HG03097 (cell line): ENCODE data around the gene IGF2BP2.
"Not testable (repeated sequence)": the region's sequence is repeated elsewhere in the genome, so short reads cannot be mapped to it uniquely, and the experiment has no call there.

ENCODE experiments used
- ATAC-seq: cut with Tn5 transposase; IDR thresholded peaks from one replicate; pipeline ENCODE4 v1.9.1; 2021; ENCODE audit not compliant: unreplicated experiment, low FRiP score

Gene IGF2BP2

DNA sequence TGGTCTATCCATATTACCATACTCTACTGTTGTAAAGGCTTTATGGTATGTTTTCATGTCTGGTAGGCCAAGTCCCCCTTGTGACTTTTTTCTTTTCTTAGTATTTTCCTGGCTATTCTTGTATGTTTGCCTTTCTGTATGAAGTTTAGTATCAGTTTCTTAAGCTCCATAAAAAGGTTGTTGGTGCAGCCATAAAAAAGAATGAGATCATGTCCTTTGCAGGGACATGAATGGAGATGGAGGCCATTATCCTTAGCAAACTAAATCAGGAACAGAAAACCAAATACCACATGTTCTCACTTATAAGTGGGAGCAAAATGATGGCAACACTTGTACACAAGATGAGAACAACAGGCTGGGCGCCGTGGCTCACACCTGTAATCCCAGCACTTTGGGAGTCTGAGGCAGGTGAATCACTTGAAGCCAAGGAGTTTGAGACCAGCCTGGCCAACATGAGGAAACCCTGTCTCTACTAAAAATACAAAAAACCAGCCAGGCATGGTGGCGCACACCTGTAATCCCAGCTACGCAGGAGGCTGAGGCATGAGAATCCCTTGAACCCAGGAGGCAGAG is 13.7 kb upstream of the IGF2BP2 start:
- not testable (repeated sequence) for ATAC-seq

DNA sequence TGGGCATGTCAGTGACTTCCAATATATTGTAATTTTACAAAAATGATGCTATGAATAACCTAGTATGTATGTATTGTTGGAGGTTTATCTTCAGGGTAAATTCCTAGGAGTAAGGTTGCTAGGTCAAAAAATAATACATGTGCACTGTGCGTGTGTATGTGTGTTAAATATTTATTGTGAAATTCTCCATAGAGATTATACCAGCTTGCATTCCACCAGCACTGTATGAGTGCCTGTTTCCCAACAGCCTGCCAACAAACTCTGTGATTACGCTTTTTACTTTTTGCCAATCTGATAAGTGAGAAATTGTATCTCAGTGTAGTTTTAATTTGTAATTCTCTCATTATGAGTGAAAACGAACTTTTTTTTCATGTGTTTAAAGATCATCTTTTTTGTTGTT is 12.6 kb upstream of the IGF2BP2 start:
- ATAC-seq = no peak

DNA sequence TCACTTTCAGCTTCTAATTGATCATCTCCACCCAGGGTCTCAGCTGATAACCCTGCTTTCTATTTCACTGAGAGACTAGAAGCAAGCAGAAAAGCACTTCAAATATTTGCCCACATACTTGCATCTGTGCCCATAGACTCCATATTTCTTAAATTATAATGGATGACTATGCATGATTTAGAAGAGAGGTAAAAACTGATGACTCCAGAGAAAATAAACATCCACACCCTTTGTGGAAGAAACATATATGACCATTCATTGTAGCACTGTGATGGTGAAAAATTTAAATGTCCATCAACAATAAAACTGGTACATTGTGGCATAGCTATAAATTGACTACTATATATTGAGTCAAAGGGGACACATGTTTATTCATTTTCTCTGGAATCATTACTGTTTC is 7.1 kb upstream of the IGF2BP2 start:
- no peak for ATAC-seq

DNA sequence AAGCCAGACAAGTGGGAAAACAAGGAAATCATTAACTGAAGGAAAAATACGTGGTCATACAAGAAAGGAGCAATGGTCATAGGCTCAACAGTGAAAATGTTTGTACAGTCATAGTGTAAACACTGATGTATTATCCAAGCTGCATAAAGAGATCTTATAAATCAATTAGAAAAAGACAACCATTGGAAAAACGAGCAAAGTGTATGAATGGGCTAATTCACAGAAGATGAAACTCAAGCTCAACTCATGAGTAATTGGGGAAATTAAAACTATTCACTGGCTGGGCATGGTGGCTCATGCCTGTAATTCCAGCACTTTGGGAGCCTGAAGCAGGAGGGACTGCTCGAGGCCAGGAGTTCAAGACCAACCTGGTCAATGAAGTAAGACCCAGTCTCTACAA is 6.4 kb upstream of the IGF2BP2 start:
- ATAC-seq = no peak

DNA sequence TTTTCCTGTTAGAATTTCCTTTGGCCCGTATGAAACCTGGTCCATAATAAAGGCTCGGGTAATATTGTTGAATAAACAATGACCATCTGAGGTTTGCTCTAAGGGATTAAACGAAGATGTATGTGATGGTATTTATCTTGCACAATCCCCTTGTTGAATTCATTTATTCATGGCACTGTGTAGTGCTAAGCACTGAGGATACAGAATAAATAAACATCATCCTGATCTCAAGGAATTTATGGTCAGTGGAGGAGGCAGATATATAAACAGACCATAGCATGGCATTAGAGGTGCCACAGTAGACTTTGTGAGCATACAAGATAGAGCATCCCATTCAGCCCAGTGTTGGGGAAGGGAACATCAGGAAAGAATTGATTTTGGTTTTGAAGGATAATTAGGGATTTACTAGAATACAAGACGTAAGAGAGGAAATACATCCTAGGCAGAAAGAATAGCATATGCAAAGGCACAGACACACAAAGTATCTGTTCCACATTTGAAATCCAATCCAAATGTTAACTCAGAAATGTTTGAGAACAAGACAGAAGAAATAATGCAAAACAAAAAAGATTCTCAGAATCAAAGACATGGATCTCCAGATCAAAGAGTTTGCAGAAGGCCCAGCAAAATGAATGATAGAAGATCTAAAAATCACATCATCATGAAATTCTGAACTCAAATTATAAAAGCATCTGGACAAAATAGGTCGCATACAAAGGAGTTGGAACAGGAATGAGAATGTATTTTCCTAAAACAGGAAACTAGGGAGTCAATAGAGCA is 5.4 kb upstream of the IGF2BP2 start:
- no peak for ATAC-seq

DNA sequence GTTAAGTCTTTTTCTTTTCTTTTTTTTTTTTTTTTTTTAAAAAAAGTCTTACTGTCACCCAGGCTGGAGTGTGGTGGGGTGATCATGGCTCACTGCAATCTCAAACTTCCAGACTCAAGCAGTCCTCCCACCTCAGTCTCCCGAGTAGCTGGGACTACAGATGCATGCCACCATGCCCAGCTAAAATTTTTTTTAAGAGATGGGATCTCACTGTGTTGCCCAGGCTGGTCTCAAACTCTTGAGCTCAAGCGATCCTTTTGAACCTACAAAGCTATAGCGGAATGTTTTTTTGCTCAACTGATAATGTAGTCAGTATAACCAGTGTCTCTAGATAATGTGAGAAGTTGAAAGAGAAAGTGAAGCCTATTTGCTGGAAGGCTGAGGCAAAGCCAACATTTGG is 3.9 kb upstream of the IGF2BP2 start:
- no peak for ATAC-seq

DNA sequence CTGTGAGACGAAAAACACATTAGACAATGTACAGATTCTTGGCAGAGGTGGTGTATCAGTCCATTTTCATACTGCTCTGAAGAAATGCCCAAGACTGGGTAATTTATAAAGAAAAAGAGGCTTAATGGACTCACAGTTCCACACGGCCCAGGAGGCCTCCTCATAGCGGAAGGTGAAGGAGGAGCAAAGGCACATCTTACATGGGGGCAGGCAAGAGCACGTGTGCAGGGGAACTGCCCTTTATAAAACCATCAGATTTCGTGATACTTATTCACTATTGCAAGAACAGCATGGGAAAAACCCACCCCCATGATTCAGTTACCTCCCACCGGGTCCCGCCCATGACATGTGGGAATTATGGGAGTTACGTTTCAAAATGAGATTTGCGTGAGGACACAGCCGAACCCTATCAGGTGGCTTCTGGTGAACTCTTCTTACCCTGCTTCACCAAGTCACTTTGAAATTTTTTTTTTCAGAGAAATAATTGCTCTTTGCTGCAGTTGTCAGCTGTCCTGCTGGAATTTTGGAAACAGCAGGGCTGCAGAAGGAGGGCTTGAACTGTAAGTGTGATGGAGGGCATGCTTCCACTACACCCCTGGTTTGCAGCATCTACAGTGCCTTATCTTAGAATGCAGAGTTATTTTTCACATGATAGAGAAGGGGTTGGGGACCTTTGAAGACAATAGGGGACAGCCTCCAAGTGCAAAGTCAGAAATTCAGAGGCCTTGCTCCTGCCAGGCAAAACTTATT is 2.9 kb upstream of the IGF2BP2 start:
- no peak for ATAC-seq

DNA sequence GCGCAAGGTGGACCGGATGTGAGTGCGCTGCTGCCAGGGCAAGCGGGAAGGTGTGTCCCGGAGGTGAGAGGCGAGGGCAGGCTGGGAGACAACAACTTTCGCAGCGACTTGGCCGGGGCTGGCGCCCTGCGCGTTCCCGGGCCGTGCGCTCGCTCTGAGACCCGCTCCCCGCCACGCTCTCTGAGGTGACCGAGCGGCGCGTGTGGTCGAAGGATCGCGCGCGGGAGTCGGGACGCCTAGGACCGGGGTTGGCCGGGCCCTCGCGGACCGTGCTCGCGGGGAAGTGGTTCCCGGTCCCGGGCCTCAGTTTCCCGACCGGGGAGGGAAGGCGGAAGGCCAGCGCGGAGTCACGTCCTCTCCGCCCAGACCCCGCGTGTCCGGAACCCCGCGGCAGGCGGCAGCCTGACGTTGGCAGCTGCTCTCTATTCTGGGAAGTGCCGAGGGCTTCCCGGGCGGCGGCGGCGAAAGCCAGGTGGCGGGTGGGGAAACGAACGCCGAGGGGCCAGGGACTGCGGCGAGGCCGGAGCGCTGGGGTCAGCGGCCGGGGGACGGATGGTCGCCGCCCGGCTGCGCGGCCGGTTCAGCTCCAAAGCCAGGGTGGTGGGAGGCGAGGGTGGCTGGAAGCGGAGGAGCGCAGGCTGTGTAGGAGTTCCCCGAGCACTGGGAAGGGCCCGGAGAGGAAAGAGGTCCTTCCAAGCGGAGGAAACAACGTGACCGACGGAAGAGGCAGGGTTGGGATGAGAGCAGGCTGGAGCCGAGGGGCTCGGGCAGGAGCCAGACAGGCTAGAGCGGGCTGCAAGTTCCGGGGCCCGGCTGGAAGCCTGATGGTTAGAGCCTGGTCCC is 1.0 kb upstream of the IGF2BP2 start:
- no peak for ATAC-seq

DNA sequence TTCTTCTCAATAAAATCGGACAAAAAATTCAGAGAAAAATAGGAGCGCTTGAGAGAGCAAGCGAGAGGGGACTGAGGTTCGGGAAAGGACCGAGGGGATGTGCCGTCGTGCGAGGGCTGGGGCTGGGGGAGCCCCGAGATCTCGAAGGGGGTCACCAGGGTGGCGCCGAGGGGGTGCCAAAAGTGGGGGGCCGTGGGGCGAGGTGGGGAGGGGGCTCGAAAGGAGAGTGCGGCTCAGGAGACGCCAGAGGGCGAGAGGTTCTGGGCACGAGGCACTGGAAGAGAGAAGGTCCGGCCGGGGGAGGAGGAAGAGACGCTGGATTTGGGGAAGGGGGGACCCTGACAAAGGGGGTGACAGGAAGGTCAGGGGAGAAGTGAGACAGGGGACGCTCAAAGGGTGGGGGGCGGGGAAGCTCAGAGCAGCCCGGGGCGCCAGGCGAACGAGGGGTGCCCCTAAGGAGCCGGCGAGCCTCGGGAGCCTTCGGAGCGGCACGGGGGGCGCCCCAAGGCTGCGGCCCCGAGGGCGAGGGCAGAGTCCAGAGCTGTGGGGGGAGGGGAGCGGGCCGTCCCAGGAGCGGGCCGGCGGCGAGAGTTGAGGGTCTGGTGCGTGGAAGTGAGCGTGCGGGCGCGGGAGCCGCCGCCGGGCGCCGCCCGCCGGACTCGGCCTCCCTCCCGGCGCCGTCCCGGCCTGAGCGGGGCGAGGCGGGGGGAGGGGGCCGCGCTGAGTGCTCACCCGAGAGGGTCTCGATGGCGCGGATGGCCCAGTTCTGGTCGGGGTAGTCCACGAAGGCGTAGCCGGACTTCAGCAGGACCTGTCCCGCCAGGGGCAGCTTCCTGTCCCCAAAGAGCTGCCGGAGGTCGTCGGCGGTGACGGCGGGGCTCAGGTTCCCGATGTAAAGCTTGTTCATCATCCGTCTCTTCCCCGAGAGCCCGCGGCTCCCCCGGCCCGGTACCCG is 514 bp downstream of the IGF2BP2 start:
- ATAC-seq = no peak

DNA sequence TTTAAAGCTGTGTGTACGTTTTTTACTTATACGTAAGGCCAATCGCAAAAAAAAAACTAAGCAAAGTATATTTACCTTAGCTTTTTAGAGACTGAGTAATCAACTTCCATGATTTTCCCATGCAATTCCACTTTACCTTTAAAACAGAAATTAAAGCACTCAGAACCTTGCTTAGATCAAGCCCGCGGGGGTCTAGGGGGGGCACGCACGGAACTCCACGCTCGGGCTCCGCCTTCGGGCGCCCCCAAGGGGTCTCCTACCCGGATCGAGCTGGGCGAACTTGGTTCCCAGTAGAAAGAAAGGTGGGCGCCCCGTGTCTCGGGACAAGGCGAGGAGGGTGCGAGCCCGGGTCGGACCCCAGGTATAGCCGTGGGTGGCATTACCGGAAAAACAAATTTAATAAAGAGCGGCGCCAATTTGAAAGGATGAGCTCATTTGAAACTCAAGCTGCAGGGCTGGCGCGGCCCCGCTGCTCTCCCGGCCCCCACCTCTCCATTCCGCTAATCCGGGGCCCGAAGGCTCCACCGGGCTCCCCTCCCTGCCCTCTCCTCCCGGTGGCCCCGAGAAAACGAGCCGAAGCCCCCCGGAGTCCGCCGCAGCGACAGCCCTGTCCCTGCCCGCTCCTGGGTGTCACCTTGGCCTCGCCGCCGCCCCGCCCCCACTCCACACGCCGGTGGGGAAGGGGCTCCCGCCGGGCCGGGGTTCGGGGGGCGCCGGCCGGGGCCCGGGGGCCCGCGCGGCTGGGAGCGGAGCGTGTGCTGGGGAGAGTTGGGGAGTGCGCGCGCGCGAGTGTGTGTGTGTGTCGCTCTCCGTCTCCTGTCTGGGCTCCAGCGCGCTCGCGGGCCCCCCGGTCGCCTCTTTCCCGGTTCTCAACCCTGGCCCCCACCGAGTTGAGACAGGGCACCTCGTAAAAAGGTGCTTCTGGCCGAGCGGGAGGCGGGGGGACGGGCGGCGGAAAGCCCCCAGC is 1.5 kb downstream of the IGF2BP2 start:
- ATAC-seq = no peak

DNA sequence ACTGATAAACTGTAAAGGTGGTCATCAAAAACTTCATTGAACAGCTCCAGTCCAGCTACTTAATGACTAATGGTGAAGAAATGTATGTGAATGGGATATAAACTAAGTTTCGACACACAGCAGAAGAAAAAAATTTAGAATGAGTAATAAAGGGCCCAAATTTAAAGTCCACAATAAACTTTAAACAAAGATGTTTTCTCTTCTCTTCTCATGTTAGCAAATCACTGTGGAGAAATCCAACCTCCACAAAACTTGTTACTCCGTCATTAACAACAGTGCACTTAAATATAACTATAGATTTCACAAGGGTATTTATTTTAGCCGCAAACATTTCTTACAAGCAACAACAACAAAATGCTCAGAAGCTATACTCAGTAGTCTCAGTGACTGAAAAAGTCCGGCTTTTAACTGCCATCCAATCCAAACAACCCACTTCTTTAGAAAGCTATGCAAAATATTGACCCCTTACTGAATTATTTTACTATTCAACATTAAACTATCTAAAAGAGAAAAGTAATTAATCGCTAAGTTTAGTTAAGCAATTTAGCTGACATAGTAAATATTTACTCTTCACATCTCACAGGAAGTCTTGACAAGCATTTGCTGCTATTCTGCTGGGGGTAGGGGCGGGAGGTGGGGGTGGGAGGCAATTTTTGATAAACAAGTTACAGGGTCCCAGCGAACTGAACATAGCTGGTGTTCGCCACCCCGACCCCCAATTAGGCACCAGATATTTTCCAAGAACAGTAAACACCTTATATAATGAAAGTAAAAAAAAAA is 2.4 kb downstream of the IGF2BP2 start:
- no peak for ATAC-seq

DNA sequence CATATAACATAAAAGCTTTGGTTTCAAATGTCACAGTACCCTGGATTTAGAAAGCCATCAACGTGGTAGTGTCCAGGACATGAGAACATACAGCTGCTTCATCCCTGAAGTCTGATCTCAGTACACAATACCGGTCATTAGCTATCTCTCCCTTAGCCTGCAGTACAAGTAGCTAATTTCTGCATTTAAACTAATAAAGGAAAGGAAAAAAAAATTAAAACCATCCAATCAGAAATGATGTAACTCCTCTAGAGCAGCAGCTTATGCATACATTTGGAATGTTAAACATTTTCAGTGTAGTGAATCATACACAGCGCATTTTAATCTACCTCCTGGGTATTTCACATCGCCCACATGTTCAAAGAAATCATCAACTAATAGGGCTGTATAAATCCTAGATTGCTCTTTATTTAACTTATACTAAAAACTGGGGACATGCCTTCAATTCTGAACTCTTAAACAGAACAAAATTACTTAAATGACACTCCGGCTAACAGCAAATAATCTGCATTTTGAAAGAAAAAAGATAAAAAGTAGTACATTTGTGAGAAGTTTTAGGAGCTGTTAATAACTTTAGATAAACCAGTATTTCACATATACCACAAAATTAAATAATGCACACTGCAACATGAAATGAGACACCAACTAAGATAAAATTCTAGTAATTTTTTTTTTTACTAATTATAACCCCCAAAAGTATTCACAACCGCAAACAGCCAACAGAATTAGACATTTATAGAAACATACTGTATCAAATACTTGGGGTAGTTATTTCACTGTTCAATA is 3.7 kb downstream of the IGF2BP2 start:
- ATAC-seq = no peak

DNA sequence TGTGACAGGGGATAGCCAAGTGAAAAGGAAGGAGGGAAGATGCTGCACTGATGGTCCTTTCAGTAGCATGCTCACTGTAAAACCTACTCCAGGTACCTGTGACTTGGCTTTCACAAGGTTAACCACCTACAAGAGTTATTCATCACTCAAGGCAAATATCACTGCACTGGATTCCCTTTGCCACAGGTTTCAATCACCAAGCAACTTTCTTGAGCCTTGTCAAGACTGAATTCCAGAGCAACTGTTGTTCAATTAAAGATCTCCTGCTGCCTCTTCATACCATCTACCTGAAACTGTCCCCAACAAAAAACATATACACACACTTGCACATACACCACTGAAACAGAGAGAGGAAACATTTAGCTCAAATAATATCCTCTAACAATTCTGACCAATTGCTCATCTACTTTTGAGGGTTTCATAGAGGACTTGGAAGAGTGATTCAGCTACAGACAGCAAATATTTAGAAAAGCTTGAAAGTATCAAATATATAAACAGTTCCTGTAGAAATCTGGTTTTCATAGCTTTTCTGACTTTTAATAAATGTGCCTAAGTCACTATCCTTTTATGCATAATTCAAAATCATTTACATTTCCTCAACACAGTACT is 6.5 kb downstream of the IGF2BP2 start:
- no peak for ATAC-seq

DNA sequence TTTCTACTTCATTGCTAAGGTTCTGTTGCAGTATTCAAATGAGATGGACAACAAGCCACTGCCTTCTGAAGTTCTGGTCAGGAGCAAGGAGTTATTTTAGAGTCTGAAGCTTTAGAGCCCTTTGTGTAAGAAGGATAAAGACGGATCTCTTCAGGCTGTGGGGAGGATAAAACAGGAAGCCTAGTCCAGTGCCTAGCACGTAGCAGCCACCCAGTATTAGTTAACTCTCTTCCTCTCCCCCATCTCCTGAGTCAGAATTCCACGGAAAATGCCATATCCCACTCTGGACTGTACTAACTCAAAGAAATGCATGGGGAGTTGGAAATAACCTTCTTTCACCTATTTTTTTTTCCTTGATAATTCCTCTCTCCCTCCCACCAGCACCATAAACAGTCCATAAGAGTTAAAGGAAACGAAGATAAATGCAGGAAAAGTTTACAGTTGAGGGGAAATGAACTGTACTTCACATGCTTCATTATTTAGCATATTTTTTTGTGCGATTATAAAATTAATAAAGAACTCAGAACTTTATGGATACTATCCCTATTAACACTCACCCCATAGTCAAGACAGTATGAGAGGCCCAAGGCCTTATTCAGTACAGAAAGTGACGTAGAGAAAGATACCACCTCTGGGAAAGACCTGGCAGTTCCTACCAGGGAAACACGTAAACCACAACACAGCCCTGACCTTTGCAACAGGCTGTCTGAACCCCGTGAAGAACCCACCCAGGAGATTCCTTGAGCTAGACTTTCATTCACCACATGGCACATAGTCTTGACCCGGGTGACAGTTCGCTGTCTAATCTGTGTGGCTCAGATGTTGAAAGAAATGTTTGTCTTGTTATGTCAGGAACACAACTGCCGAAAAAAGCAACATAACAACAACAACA is 9.2 kb downstream of the IGF2BP2 start:
- no peak for ATAC-seq

DNA sequence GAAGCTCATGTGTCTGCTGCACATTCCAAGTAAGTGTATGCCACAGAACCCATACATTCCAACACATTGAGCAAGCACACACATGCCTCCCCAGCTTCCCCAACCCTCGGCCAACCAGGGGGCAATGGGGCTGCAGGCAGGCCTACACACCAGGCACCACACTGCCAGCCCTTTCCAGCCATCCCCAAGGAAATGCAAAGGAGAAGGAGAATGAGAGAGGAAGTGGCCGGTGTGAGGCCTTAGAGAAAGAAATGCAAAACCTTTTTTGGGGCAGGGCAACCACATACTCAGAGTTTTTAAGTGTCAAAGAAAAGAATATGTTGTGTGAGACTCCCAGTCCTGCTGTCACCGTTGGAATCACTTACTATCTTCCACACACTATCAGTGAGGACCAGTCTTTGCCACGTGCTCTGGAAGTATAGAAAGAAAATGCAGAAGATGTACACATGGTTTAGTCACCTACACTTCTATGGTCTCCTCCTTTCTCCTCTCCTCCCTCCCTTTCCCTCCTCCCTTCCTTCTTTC is 11.1 kb downstream of the IGF2BP2 start:
- no peak for ATAC-seq

DNA sequence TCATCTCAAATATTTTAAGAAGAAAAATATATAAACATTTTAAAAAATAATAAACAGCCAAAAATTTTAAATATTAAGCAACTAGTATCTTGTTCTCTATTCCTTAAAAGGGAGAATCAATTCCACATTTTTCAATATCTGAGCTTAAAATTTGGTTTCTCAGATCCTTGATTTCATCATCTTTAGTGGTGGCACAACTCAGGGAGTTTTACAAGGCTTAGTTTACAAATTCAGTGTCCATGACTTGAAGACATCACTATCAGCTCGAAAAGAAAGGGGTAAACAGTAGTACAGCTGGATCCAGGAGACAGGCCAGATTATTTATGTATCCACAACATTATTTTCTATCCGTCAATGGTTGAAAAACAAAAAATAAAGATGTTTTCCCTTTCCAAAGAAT is 11.6 kb downstream of the IGF2BP2 start:
- ATAC-seq = no peak
